ENCODE results near the gene CDK5RAP3.

Gene CDK5RAP3

DNA sequence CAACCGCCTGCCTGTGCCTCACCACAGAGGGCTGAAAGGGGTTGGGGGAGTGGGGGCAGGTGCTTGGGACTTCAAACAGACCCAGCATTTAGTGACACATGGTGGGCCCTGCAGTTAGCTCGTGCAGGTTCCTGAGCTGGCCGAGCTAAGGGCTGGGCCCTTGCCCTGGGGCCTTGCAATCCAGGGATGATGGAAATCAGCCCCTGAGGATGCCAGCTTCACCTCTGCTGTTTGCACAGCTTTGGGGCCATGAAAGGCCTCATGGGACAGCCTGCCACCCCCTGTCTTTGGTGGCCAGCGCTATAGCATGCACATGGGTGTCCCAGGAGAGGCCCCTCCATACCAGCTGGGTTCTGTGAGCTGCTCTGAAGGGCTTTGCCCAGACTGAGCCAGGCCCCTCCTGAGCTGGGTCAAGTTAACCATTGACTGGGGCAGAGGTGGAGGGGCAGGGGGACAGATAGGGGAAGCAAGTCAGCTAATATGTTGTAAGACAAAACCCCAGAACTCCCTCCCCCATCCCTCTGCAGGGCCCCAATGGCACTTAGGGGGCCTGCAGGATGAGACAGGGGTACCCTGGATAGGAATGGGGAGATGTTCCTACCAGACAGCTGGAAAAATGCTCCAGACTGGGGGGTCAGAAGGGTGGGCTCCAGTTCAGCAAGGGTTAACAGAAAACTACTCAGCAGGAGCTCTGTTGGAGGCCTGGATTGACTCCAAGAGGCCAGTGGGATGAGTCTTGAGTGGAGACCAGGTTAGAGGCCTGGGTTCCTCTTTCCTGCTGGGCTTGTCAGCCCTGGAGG lies 13.9 kb upstream of the CDK5RAP3 start:
- TF ChIP-seq, protein P1, sequence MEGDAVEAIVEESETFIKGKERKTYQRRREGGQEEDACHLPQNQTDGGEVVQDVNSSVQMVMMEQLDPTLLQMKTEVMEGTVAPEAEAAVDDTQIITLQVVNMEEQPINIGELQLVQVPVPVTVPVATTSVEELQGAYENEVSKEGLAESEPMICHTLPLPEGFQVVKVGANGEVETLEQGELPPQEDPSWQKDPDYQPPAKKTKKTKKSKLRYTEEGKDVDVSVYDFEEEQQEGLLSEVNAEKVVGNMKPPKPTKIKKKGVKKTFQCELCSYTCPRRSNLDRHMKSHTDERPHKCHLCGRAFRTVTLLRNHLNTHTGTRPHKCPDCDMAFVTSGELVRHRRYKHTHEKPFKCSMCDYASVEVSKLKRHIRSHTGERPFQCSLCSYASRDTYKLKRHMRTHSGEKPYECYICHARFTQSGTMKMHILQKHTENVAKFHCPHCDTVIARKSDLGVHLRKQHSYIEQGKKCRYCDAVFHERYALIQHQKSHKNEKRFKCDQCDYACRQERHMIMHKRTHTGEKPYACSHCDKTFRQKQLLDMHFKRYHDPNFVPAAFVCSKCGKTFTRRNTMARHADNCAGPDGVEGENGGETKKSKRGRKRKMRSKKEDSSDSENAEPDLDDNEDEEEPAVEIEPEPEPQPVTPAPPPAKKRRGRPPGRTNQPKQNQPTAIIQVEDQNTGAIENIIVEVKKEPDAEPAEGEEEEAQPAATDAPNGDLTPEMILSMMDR (IDR thresholded peaks at IDR 0.05; ENCODE audit: borderline replicate concordance, insufficient read depth, low read depth, low read length) = no peak
- no peak overlapping the region for H3K4me3 ChIP-seq (ENCODE audit: low read depth, low read length)

DNA sequence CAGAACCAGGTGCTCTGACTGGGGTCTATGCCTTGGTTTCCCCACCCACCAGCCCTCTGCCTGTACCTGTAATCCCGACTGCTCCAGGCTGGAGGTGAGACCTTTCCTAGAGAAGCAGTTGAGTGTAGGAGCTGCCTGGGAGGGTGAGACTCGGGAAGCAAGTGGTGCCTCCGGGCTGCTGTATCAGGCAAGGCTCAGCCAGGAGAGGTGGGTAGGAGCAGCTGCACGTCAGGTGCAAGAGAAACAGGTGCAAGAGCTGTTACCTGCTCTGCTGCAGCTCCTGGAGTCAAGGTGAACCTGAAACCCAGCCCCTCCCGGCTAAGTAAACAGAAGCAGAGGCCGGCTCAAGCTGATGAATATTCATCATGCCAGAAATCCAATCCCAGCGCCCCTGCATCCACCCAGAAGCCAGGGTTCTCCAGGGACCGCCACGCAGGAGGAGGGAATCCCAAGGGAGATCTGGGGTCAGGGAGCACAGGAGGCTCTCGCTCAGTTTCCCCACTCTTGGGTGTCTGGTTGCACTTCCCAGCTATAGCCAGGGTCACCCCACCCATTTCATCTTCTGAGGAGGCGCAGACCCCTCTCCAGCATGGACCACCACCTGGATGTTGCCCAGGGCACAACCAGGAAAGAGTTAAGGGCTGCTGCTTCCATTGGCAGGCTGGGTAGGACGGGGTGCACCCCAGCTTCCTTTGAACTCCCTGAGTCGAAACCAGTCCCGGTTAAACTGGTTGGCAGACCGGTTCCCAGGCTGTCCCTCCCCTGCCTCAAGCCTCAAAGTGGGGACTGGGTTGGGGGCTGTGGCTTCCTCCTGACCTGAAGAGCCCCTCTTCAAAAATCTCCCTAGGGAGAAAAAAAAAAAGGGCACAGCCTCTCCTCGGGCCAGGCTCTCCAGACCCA lies 13.1 kb upstream of the CDK5RAP3 start, which contains the start of gene PRR15L:
Gene PRR15L (minus strand): TSS at position 293 of the 900 bp plus-strand sequence. CDS start 4,649 bp downstream, outside the sequence.
- no peak within 1 kb of the TSS for H3K4me3 ChIP-seq (ENCODE audit: low read depth, low read length)
- TF ChIP-seq, protein P1 (IDR thresholded peaks at IDR 0.05; ENCODE audit: borderline replicate concordance, insufficient read depth, low read depth, low read length) = no peak

DNA sequence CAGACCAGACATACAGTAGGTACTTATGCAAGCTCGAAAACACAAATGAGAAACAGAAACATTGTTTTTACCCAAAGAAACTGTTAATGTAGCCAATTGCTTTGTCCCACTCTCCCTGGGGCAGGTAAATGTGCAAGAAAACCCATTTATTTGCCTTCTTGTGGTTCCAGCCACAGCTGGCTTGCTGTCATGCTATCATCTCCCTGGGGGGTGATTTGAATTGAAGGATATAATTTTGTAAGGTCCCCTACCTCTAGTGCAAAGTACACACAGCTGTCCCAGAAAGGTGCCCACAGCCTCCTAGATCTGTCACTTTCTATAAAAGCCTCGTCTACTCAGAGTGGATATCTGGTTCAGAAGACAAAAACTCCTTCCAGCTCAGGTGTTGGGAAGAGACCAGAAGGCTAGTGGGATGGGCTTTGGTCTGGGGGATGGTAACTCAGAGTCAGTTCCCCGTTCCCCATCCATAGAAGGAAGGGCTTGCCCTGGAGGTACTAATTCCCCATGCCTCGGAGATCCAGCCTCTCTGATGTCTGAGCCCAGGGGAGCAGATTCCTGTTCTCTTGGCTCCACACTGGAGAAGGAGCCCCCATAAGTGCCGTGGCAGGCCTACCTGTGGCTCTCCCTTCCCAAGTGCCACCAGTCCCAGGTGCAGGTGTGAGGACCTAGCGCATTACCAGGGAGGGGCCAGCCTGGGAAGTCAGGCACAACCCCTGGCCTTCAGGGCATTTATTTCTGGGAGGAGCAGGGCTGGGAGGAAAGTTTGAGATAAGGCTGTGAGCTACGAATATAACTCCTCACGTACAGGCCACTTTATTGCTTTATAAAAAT lies 10.9 kb upstream of the CDK5RAP3 start:
- no peak overlapping the region for H3K4me3 ChIP-seq (ENCODE audit: low read depth, low read length)
- TF ChIP-seq, protein P1 (IDR thresholded peaks at IDR 0.05; ENCODE audit: borderline replicate concordance, insufficient read depth, low read depth, low read length) = no peak

DNA sequence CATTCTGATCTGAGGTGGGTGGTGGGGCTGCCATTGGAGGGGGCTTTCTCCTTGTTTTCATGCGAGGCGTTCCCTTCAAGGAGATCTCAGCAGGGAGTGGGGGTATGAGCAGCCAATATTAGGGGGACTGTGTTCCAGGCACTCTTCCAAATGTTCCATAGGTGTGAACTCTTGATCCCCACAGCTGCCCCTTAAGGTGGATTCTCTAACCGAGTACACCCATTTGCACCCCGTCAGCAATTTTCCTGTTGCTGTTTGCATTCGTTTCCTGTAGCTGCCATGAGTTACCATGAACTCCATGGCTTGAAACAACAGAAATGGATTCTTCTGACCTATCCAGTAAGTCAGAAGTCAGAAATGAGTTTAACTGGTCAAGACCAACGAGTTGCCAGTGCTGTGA lies 9.5 kb upstream of the CDK5RAP3 start:
- TF ChIP-seq, protein P1 (IDR thresholded peaks at IDR 0.05; ENCODE audit: borderline replicate concordance, insufficient read depth, low read depth, low read length) = no peak
- no peak overlapping the region for H3K4me3 ChIP-seq (ENCODE audit: low read depth, low read length)

DNA sequence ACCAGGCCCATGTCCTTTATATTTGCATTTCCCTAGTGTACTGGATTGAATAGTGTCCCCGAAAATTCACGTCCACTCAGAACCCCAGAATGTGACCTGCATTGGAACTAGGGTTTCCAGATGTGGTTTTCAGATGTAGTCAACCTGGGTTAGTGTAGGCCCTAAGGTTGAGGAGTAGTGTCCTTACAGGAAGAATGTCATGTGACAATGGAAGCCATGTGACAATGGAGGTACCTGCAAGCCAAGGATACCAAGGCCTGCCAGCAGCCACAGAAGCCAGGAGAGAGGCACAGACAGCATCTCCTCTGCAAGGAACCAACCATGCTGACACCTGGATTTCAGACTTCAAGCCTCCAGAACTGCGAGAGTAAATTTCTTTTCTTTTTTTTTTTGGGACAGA lies 8.0 kb upstream of the CDK5RAP3 start:
- H3K4me3 ChIP-seq (ENCODE audit: low read depth, low read length) = no peak overlapping the region
- TF ChIP-seq, protein P1 (IDR thresholded peaks at IDR 0.05; ENCODE audit: borderline replicate concordance, insufficient read depth, low read depth, low read length) = no peak

DNA sequence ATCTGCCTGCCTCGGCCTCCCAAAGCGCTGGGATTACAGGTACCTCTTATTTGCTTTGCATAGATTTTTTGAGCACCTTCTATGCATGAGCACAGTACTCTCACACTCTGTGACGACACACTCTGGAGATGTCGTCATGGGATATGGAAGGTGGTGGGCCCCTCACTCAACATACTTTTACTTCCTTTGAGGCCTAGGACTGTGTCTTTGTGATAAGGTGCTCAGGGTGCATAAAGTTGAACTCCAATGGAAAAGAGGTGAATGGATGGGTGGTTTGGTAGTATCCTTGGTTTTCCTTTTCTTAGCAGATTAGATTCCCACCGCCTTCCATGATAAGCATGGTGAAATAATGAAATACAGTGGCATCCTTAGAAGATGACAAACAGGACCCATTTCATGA lies 6.1 kb upstream of the CDK5RAP3 start:
- H3K4me3 ChIP-seq (ENCODE audit: low read depth, low read length) = no peak overlapping the region

More for the DNA sequence above, 6.1 kb upstream of the CDK5RAP3 start:
- TF ChIP-seq, protein P1 (IDR thresholded peaks at IDR 0.05; ENCODE audit: borderline replicate concordance, insufficient read depth, low read depth, low read length) = no peak
